ENCODE measurements around the gene RBBP5.
A peak's percentile ranks its signal among the peaks of the same experiment; 100 is the strongest.
"Not testable (repeated sequence)": the region's sequence is repeated elsewhere in the genome, so short reads cannot be mapped to it uniquely, and the experiment has no call there.

Gene RBBP5

GRCh38 chr1:205121660-205122488 is at the start of gene RBBP5:
Gene RBBP5, minus strand, starts transcription at chr1:205121978. Its CDS starts 105 bp downstream, at chr1:205121873.
- peak; percentile 97 for DNase-seq

GRCh38 chr1:205171369-205171768 is 49.6 kb upstream of the RBBP5 start:
- no peak for DNase-seq

DNA sequence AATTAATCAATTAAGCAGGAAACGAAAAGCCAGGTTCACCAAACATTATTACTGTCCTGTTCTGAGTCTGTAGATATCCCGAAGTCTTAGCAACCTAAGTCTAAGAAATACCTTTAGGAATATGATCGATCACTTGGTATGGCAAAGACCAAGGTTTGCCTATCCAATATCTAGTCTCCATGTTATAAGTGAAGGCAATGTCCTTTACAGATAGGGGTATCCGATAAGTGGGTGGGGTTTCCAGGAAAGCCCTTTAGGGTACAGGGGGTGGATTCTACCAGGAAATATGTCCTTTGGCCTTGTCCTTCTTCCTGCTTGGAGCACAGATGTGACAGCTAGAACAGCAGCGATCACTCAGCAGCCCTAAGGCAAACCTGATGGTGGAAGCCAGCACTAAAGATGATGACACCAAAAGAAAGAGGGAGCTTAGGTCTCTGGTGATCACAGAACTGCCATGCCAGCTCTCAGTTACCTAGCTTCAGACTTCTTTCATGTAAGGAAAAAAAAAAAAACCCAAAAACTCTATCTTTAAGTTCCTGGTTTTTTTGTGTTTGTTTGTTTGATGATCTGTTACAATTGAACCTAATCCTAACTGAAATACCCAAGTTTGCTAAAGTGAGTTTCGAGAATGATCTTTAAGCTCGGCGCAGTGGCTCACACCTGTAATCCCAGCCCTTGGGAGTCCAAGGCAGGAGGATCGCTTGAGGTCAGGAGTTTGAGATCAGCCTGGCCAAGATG is 48.9 kb upstream of the RBBP5 start:
- no peak for DNase-seq

DNA sequence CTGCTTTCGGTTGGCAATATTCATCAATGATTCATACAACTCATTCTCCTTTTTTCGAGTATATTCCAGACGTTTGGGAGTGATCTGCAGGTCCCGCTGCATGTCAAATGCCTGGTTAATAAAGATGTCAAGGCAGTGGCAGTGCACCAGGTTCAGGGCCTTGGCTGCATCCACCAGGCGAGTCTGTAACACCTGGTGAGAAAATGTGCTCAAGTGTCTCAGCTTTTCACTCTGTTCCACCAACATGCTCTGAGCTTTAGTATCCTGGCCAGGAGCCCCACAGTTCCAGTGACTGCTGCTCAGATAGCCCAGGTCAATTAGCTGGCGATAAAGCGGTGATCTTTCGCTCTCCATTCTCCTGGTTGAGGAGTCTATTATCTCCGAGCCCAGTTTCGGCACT is 47.5 kb upstream of the RBBP5 start:
- no peak for DNase-seq

DNA sequence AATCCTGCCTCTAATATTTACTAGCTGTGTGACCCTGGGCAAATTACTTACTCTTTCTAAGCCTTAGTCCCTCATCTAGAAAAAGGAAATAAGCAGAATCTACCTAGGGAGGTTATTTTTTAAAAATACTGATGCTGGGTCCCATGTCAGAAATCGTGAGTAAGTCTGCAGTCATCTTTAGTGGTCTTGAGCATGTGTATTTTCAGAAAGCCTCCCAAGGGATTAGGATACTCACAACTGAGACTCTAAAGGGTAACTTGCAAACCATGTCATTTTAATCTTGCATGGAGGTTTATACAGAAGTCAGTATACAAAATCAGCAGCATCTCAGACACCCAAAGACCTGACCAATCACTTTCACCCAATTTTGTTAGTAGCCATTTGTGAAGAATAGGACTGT is 46.5 kb upstream of the RBBP5 start:
- no peak for DNase-seq

GRCh38 chr1:205162301-205162700 is 40.5 kb upstream of the RBBP5 start:
- DNase-seq = no peak

- no peak for DNase-seq
Observed at GRCh38 chr1:205161076-205161475, 39.3 kb upstream of the RBBP5 start.

DNA sequence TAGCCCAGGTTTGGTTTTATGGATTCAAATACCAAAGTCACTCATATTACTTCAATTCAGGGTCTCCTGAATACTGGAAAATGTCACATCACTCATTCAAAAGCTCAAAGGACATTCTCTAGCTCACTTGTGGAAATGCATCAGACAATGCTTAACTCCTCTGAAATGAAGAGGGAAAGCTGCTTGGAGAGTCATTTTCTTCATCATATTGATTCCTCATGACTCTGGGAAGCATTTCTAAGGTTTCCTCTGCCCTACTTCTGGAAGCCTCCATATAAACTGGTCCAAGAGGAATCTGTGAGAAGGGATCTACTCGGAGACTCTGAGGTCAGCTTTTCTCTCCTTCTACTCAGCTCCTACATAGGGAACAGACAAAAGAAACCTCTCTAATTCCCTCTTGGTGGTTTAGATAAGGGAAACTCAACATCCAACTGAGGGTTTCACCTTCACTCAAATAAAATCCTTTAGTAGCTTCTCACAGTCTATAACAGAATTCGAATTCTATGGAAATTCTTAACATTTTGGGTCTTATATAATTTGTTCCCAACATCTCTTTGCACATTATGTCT is 36.4 kb upstream of the RBBP5 start:
- no peak for DNase-seq

- DNase-seq = not testable (repeated sequence)
Observed at GRCh38 chr1:205155665-205156377, 34.0 kb upstream of the RBBP5 start.

- DNase-seq = no peak
Observed at GRCh38 chr1:205152505-205152904, 30.7 kb upstream of the RBBP5 start.

GRCh38 chr1:205150651-205151428 is 29.1 kb upstream of the RBBP5 start:
- DNase-seq = no peak

DNA sequence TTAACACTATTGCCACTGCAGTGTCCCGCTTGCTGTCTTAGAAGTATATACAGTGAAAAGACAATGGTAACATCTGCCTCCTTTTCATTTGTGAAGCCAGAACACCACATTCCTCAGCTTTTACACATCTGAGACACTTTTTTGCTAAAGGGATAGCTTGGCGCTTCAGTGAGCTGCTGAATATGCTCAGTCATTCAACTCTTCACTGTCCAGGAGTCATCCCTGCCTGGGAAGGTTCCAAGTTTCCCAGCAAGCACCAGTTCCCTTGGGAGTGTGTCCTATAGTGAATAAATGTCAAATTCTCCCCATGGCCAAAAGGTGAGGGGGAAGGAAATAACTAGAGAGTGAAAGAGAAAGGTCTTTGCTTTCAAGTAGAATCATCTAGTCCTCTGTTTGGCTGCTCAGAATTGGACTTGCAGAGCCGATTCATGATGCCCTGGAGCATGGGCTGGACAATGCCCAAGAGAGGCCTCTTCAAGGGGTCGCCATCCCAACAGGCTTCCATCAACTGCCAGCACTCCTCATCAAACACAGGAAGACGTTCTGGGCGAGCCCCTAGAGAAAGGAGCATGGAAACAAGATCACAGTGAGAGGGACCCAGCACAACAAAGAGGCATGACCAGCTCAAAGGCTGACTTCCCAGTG is 25.5 kb upstream of the RBBP5 start:
- DNase-seq = no peak

- no peak for DNase-seq
Observed at GRCh38 chr1:205144751-205145150, 23.0 kb upstream of the RBBP5 start.

- no peak for DNase-seq
Observed at GRCh38 chr1:205144046-205144720, 22.4 kb upstream of the RBBP5 start.

- DNase-seq = no peak
Observed at GRCh38 chr1:205142102-205142469, 20.3 kb upstream of the RBBP5 start.

DNA sequence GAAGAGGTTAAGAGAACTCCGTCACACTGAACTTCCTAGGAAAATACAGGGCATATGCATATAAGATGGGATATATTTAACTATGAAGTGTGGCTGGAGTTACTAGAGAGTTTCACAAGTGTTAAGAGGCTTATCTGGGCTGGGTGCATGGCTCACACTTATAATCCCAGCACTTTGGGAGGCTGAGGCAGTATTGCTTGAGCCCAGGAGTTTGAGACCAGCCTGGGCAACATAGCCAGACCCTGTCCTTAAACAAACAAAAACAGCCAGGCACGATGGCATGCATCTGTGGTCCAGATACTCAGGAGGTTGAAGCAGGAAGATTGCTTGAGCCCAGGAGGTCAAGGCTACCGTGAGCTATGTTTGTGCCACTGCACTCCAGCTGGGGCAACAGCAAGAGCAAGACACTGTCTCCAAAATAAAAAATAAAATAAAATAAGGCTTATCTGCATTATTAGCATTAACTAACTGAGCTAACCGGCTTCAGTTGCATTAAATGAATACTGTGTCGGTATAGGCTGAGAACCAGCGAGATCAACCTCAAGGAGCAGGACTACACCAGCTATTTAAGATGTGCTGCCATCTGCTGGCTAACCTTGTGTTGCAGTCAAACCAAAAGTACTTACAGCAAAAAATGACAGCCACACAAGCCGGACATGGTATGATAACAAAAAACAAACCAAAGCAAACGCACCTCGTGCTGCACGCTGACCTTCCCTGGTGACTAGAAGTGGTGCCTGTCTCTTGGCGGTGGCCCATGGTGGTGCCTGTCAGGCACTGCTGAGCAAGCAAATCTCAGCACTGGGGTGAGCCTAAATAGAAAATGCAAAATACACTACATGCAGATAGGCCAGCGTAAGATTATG is 19.7 kb upstream of the RBBP5 start:
- DNase-seq = peak; percentile 35

DNA sequence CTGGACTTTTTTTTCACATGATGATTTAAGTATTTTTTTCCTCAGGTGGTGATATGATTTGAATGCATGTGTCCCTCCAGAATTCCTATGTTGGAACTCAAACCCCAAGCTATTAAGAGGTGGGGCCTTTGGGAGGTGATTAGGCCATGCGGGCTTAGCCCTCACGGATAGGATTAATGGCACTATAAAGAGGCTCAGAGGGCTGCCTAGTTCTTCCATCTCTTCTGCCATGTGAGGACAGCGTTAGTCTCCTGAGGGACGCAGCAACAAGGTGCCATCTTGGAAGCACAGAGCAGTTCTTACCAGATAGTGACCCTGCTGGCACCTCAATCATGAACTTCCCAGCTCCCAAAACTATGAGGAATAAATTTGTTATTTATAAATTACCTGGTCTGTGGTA is 18.3 kb upstream of the RBBP5 start:
- no peak for DNase-seq

GRCh38 chr1:205137901-205138300 is 16.1 kb upstream of the RBBP5 start:
- DNase-seq = no peak

- DNase-seq = no peak
Observed at GRCh38 chr1:205133287-205133686, 11.5 kb upstream of the RBBP5 start.

- no peak for DNase-seq
Observed at GRCh38 chr1:205129447-205130029, 7.8 kb upstream of the RBBP5 start.

Measured in SIG-M5 (cell line).